GM15510 (cell line): Measurements from ENCODE around the gene EPX.

Experiments used
- POLR2A ChIP-seq: IDR thresholded peaks from 3 replicates; pipeline ENCODE4 v1.6.1; 2011; ENCODE audit warnings: borderline replicate concordance; ENCODE audit not compliant: insufficient read length; ENCODE audit errors: extremely low read depth

Gene EPX

DNA sequence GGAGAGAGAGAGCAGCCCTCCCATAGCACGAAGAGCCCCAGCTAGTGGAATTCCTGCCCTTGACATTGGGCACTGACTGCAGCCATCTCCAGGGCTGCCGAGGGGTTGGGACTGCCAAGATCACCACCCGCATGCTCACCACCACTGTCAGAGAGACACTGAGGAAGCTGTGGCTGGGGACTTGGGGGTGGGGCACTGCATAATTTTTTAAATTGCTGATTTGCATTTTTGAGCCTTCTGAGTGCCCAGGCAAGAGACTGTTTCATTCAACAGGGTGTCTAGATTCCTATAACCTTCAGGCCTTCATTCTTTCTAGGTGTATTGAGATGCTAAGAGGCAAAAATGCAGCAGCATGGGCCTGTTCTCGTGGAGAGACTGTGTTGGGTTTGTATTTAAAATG lies 9.0 kb upstream of the EPX start:
- no peak for TF ChIP-seq POLR2A

DNA sequence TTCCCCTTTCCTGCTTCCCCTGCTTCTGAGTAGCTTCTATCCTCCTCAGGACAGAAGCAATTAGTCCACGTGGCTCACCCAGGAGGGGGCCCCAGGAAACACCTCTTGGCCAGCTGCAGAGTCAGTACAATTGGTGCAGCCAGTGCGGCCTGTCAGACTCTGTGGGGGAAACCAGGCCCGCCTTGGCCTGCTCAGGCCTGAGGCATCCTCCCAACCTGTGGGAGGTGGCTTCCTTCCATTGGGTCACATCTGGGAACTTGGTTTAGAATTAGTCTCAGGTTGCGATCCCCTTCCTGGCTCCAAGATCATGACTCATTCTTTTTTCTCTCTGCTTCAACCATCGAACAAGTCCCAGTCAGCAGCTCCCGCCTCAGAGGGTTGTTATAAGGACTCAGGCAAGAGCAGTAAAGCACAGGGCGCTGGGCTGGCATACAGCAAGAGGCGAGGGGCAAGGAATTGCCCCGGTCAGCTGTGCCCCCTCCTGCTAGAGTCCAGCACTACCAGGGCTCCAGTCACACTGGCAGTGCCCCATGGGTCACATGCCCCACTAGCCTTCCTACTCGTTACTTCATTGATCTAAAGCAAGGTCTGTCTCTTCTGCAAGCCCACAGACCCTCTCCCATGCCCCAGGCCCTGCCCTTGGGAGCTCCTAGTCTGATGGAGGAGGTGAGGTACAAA lies 8.1 kb upstream of the EPX start:
- TF ChIP-seq POLR2A, result no peak

DNA sequence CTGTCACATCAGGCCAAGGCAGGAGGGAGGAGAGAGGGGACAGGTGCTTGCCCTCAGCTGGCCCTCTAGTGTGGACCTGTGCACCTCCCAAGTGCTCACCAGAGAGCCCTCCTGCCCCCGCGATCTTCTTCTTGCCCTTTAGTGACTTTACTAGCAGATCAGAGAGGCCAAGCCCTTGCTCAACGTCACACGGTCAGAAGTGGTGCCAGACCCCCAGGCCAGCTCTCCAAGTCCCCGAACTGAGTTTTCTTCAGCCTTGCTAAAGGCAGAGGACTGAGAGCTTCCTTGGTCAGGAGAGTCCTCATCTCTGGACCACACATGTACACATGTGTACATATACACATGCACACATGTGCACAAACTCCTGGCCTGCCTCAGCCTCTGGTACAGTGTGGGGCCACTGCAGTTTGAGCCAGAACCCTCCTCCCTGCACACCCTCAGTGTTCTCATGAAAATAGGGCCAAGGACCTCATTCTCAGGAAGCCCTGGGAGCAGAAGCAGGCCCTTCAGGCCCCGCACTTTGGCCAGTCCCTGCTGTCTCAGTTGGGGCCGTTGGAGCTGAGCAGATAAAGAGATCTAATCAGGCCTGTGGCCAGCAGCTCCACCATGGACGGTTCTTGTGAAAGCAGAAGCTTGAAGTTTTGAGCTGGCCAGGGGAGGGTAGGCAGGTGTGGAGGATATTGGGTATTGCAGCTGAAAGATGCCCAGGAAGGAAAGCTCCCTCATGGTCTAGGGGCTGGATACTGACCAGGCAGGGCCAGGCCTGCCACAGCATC lies 7.4 kb upstream of the EPX start:
- no peak for TF ChIP-seq POLR2A

DNA sequence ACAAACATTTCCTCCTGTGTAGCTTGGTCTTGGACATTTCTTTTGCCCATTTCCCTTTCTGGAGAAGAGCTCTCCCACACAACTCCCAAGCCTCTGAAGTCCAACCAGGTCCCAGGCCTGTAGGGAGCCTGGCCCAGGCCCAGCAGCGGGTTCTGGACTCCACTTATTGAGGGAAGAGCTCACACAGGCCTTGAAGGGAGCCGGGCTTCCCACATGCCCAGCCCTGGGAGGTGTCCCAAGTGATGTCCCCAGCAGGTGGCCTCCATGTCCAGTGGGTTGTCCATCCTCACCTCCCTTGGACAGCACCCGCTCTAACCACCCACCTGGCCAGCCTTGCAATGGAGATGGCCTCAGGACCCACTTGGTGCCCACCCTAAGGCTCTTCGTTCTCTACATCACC lies 5.9 kb upstream of the EPX start:
- TF ChIP-seq POLR2A, result no peak

DNA sequence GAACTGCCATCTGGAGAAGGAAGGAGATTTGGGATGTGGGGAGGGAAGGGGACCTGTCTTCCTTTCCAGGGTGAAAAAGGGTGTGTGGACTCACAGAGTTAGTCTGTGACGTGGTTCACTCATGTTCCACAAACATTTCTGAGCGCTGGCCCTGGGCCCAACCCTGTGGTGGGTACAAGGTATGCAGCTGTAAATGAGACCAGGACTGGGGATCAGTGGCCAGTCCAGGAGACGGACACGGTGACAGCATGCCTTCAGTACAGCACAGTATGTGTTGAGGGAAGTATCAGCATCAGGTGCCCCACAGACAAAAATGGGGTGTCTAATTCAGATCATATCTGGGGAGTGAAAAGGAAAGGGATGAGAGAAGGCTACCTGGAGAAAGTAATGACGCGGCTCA lies 5.5 kb upstream of the EPX start:
- no peak for TF ChIP-seq POLR2A

DNA sequence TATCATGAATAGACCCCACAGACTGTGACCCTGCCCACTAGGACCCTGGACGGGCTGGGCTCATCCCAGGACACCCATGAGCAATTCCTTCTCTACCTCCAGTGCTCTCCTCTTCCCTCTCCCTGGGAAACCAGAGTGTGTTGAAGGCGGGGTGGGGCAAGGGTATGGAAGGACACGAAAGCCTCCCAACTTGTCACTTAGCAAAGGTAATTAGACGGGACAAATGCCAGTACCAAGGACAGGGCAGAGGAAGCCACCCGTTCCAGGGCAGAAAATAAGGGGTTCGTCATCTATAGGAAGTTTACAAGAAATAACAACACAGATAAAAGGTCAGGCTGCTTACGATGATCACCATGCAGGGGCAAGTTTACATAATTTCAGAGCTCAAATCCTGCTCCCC lies 4.9 kb upstream of the EPX start:
- TF ChIP-seq POLR2A, result no peak

DNA sequence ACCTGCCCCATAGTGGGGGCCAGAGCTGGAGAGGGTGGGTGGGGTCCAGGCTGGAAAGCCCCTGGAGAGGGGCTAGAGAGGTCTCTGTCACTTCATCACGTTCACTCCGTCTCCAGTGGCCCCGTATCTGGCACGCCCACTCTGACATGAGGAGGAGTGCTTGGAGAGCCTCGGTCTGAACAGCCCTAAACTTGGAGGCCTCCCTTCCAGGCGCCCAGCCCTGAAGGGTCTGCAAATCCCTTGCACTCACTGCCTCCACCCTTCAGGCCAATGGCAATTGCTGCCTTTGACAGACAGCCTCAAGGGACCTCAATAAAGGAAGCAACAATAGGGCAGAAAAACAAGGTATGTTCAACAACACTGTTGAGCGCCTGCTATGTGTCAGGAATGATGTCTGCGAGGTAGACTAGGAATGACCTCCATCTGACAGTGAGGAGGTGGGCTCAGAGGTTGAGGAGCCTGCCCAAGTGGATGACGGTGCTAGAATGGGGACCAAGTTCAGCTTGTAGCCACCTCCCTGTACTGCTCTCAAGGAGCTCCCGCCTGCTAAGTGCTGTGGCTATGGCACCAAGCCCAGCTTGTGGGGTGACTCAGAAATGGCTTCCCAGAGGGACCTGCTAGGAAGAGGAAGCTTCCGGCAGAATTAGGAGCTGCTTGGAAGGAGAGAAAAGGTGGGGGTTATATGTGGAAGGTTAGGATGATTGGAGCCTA lies 2.9 kb upstream of the EPX start:
- TF ChIP-seq POLR2A, result no peak

DNA sequence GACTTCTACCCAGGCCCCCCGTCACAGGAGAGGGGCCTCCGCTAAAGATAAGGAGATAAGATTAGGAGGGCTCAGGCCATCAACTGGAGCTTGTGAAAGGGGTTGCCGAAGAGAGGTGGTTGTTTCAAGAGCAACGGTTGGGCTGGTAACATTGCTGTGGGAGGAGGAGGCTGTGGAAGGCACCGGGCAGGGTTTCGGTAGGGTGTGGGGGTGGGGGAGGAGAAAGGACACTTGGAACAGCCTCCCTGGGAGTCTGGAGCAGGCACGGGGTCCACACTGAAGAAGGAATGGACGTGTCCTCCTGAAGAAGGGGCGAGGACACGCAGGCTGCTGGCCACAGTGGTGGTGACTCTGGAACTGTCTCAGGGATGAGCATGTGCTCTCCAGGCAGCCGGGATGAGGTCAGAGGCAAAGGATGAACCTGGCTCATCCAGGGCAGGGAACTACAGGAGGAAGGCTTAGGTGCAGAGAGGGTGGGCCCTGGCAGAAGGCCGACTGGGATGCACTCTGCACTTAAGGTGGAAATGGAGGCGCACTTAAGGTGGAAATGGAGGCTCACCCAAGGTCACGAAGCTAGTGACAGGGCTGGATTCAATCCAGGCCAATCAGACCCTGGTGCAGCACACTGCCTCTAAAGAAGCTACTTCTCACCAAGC lies 1.2 kb upstream of the EPX start:
- TF ChIP-seq POLR2A, result no peak

DNA sequence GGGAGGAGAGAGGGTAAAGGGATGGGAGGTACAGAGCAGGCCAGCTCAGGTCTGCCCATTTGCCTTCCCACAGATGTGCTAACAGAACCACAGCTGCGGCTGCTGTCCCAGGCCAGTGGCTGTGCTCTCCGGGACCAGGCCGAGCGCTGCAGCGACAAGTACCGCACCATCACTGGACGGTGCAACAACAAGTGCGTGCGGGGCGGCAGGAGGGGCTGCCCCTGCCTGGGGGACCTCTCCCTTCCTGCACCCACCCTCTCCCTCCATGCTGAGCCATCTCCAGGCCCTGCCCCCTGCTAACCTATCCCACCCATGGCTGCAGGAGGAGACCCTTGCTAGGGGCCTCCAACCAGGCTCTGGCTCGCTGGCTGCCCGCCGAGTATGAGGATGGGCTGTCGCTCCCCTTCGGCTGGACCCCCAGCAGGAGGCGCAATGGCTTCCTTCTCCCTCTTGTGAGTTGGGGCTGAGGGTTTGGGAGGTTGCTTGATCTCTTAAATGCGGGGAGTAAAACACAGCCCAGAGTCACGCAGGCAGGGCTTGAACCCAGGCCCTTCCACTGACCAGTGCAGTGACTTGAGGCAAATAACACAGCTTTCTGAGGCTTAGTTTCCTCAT lies 1.2 kb downstream of the EPX start:
- TF ChIP-seq POLR2A, result no peak

DNA sequence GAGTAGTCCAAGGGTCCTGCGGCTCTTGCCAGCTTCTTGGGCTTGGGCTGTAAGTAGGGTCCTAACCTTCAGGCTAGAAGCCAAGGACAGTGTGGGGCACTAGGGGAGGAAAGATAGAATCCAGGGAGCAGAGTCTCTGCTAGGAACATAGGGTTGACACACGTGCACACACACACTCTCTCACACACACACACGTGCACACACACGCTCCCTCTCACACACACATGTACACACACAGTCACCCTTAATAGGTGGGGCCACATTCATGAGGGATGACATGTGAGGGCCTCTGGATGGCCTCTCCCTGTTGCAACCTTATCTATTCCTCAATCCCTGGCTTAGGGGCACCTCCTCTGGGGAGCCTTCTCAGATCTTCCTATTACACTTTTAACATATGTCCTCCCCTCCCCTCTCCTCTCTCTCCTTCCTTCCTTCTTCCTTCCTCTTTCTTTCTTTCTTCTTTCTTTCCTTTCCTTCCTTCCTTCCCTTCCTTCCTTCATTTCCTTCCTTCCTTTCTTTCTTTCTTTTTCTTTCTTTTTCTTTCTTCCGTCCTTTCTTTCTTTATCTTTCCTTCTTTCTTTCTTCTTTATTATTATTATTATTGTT lies 3.1 kb downstream of the EPX start:
- no peak for TF ChIP-seq POLR2A

DNA sequence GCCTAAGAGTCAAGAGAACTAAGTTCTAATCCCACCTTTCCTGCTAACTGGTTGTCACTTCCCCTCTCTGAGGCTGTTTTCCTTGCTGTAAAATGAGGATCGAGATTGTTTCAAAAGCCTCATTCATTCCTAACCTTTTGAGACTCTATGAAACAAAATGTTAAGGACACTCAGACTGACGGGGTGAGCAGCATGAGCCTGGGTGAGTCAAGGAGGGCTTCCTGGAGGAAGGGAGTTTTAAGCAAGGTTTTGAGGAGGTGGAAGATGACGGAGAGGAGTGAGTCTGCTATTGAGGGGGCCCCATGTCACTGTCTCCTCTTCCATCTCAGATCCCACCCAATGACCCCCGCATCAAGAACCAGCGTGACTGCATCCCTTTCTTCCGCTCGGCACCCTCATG lies 4.1 kb downstream of the EPX start:
- no peak for TF ChIP-seq POLR2A

DNA sequence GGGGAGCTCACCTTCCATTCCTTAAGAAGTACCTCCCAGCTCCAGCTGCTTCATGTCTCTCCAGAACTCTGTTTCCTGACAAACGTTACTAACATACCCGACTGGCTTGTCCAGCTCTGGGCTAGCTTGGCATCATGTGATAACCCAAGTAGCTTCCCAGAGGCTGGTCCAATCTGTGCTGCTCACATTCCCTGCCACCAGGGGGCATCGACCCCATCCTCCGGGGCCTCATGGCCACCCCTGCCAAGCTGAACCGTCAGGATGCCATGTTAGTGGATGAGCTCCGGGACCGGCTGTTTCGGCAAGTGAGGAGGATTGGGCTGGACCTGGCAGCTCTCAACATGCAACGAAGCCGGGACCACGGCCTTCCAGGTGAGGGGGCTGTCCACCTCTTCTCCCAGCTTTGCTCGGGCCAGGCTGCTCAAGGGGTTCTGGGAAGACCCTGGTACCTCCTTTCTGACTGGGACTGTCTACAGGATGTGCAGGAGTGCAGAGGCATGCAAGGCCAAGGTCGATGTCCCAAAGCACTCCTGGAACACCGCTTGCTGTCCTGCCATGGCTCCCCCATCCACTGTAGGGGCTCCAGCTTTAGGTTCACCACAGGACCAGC lies 7.6 kb downstream of the EPX start:
- TF ChIP-seq POLR2A, result no peak

DNA sequence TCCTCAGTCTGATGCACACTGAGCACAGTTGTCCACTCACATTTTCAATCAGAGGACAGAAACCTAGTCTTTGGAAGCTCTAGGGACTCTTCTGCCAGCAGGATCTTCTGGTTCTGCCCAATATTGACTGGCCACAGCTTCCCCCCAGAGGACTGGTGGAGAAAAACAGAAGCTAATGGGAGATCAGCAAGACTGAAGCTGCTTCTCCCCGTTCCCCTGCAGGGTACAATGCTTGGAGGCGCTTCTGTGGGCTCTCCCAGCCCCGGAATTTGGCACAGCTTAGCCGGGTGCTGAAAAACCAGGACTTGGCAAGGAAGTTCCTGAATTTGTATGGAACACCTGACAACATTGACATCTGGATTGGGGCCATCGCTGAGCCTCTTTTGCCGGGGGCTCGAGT lies 10.3 kb downstream of the EPX start:
- no peak for TF ChIP-seq POLR2A

DNA sequence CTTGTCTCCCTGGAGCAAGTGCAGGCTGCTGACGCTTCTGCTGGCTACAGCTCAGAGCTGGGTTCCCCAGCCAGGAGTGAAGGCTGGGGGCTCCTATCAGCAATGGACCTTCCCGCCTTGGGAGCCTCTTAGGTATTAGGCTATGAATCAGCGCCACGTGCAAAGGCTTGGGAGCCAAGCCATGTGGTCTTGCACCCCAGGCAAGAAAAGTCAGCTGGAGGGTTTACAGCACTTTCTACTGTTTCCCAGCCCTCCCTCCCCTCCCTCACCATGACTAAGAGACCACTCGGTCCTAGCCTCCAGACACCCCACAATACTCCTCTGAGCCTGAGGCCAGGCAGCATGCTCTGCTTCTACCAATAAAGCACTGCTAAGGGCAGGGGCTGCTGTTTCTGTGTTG lies 12.3 kb downstream of the EPX start:
- no peak for TF ChIP-seq POLR2A
